ENCODE results near the gene CYB5RL.

The CYB5RL gene

GRCh38 chr1:54225986-54226559, 26.2 kb upstream of the CYB5RL start:
- Histone ChIP-seq H3K9me3 (ENCODE audit: control insufficient read depth, low read length) (no peaks in the 10 kb centered on the region), H3K27ac (ENCODE audit: low read depth, low read length, severe bottlenecking) (no peak overlapping the region), H3K4me3 (ENCODE audit: extremely low read depth, insufficient read depth, low read length, poor library complexity, severe bottlenecking) (no peak overlapping the region), H3K36me3 (ENCODE audit: control insufficient read depth, insufficient read depth, low read length) (peaks cover 21% of the 10 kb centered on the region), H3K4me1 (ENCODE audit: control insufficient read depth, insufficient read depth, low read length, poor library complexity, severe bottlenecking) (peaks cover 48% of the 10 kb centered on the region)
- 93 to 94% methylated on average over 16 to 17 of the region's 20 CpGs for whole genome bisulfite sequencing, 2 experiments (ENCODE audit: insufficient coverage in 2 of 2)

- Histone ChIP-seq H3K36me3 (ENCODE audit: control insufficient read depth, insufficient read depth, low read length) (peaks cover 19% of the 10 kb centered on the region), H3K4me3 (ENCODE audit: extremely low read depth, insufficient read depth, low read length, poor library complexity, severe bottlenecking) (no peak overlapping the region), H3K4me1 (ENCODE audit: control insufficient read depth, insufficient read depth, low read length, poor library complexity, severe bottlenecking) (peaks cover 51% of the 10 kb centered on the region), H3K9me3 (ENCODE audit: control insufficient read depth, low read length) (no peaks in the 10 kb centered on the region), H3K27ac (ENCODE audit: low read depth, low read length, severe bottlenecking) (no peak overlapping the region)
- 90 to 92% methylated on average over 5 of the region's 6 CpGs for WGBS, 2 experiments (ENCODE audit: insufficient coverage in 2 of 2)
These were observed 25.5 kb upstream of the CYB5RL start for GRCh38 chr1:54225378-54225777.

GRCh38 chr1:54224233-54224632, 24.4 kb upstream of the CYB5RL start:
- H3K4me1 ChIP-seq (ENCODE audit: control insufficient read depth, insufficient read depth, low read length, poor library complexity, severe bottlenecking): peaks cover 53% of the 10 kb centered on the region
- no peaks in the 10 kb centered on the region for H3K9me3 ChIP-seq (ENCODE audit: control insufficient read depth, low read length)
- H3K4me3 ChIP-seq (ENCODE audit: extremely low read depth, insufficient read depth, low read length, poor library complexity, severe bottlenecking): no peak overlapping the region
- WGBS, 2 experiments (ENCODE audit: insufficient coverage in 2 of 2): 87 to 90% methylated on average over 6 of the region's 6 CpGs
- no peak overlapping the region for H3K27ac ChIP-seq (ENCODE audit: low read depth, low read length, severe bottlenecking)
- H3K36me3 ChIP-seq (ENCODE audit: control insufficient read depth, insufficient read depth, low read length): peaks cover 22% of the 10 kb centered on the region

DNA sequence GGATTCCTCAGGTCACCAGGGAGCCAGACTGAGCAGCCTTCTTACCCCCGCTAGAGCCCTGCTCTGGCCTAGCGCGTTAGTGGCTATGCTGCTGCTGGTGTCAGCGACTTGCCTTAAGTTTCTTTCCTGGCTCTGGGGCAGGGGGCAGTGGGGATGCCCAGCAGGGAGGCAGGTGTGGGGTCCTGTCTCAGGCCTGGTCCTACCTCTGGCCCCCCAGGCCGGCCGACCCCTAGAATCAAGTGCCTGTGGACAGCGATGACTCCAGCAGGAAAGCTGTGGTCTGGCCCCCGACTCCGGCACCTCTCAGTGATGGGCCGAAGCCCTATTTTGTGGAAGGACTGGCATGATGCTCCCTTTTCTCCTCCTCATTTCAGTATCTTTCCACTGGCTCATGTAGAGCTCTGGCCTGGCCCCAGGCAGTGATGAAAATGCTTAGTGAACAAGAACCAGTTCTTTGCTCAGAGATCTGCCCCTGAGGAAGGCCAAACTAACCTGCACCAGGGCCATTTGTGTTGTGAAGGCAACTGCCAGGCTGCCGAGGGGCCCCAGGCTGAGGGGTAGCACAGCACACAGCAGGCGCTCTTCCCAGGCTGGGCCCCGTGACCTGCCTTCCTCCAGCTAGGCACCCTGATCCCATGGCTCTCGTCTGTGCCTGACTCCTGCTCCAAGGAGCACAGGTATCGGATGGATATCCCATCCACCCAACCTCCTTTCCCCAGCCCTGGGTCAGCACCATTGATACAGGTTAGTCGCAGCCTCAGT, 23.8 kb upstream of the CYB5RL start:
- WGBS, 2 experiments (ENCODE audit: insufficient coverage in 2 of 2): 91 to 94% methylated on average over 10 to 15 of the region's 16 CpGs
- Histone ChIP-seq H3K4me1 (ENCODE audit: control insufficient read depth, insufficient read depth, low read length, poor library complexity, severe bottlenecking) (peaks cover 49% of the 10 kb centered on the region), H3K9me3 (ENCODE audit: control insufficient read depth, low read length) (no peaks in the 10 kb centered on the region), H3K4me3 (ENCODE audit: extremely low read depth, insufficient read depth, low read length, poor library complexity, severe bottlenecking) (no peak overlapping the region), H3K27ac (ENCODE audit: low read depth, low read length, severe bottlenecking) (no peak overlapping the region), H3K36me3 (ENCODE audit: control insufficient read depth, insufficient read depth, low read length) (peaks cover 23% of the 10 kb centered on the region)

DNA sequence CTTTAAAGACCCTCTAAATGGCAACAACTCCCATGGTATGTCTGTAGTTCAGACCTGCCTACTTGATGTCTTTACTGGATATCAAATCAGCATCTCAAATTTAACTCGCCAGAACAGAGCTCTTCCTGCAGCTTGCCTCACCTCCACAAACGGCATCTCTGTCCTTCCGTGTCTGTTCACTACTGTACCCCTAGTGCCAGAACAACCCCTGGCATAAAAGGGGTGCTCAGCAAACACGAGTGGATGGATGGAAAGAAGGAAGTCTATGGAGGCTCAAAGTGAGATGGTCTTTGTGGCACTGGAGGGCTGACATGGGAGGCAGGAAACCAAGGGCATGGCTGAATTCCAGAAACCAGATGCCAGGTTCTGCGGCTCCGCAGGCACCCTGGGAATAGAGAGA, 22.9 kb upstream of the CYB5RL start:
- Histone ChIP-seq H3K9me3 (ENCODE audit: control insufficient read depth, low read length) (no peaks in the 10 kb centered on the region), H3K27ac (ENCODE audit: low read depth, low read length, severe bottlenecking) (no peak overlapping the region), H3K4me3 (ENCODE audit: extremely low read depth, insufficient read depth, low read length, poor library complexity, severe bottlenecking) (no peak overlapping the region), H3K4me1 (ENCODE audit: control insufficient read depth, insufficient read depth, low read length, poor library complexity, severe bottlenecking) (peaks cover 40% of the 10 kb centered on the region), H3K36me3 (ENCODE audit: control insufficient read depth, insufficient read depth, low read length) (peaks cover 32% of the 10 kb centered on the region)
- 90 to 95% methylated on average over 3 to 6 of the region's 6 CpGs for WGBS, 2 experiments (ENCODE audit: insufficient coverage in 2 of 2)

GRCh38 chr1:54221867-54222484, 22.1 kb upstream of the CYB5RL start:
- Histone ChIP-seq H3K4me1 (ENCODE audit: control insufficient read depth, insufficient read depth, low read length, poor library complexity, severe bottlenecking) (peaks cover 33% of the 10 kb centered on the region), H3K9me3 (ENCODE audit: control insufficient read depth, low read length) (no peaks in the 10 kb centered on the region), H3K4me3 (ENCODE audit: extremely low read depth, insufficient read depth, low read length, poor library complexity, severe bottlenecking) (no peak overlapping the region), H3K27ac (ENCODE audit: low read depth, low read length, severe bottlenecking) (no peak overlapping the region), H3K36me3 (ENCODE audit: control insufficient read depth, insufficient read depth, low read length) (peaks cover 40% of the 10 kb centered on the region)
- WGBS, 2 experiments (ENCODE audit: insufficient coverage in 2 of 2): 94 to 100% methylated on average over 5 to 7 of the region's 7 CpGs

GRCh38 chr1:54221113-54221834, 21.4 kb upstream of the CYB5RL start:
- H3K27ac ChIP-seq (ENCODE audit: low read depth, low read length, severe bottlenecking): peak overlapping the region; percentile 41

DNA sequence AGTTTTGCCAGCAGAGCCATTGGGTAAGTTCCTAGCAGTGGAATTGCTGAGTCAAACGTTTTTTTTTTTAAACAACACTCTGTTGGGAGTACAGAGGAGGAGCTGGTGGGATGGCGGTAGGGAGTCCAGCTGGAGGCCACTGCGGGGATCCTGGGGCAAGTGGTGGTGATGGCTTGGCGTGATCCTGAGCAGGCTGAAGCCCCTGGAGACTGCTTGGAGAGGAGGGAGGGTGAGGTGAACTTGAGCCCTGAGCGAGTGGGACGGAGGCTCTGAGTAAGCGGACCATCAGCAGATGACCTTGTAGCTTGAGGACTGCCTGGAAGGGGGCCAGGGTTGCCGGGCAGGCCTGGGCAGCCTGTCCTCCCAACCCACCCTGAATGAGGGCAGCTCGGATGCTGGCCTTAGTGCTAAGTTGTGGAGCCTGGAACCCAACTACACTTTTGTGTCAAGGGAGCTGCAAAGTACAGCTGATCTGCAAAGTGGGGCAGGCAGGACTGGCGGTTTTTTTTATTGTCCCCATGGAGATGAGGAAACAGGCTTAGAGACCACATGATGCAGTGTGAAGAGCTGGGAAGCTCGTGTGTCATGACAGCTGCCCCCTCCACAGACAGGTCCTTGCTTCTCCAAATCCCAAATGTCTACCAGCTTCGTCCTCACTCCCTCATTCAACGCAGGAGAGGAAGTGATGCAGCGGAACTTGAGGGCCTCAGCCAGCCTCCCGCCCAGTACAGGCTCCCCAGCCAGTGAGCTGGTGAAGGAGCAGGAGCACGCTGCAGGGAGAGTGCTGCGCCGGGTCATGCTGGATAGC, 20.4 kb upstream of the CYB5RL start:
- Histone ChIP-seq H3K36me3 (ENCODE audit: control insufficient read depth, insufficient read depth, low read length) (peaks cover 45% of the 10 kb centered on the region), H3K4me1 (ENCODE audit: control insufficient read depth, insufficient read depth, low read length, poor library complexity, severe bottlenecking) (peaks cover 22% of the 10 kb centered on the region), H3K4me3 (ENCODE audit: extremely low read depth, insufficient read depth, low read length, poor library complexity, severe bottlenecking) (no peak overlapping the region), H3K27ac (ENCODE audit: low read depth, low read length, severe bottlenecking) (peak overlapping the region; percentile 54), H3K9me3 (ENCODE audit: control insufficient read depth, low read length) (no peaks in the 10 kb centered on the region)
- 83 to 84% methylated on average over 13 to 16 of the region's 18 CpGs for WGBS, 2 experiments (ENCODE audit: insufficient coverage in 2 of 2)

More at GRCh38 chr1:54221113-54221834, 21.4 kb upstream of the CYB5RL start:
- 86 to 97% methylated on average over 9 to 11 of the region's 12 CpGs for WGBS, 2 experiments (ENCODE audit: insufficient coverage in 2 of 2)
- Histone ChIP-seq H3K4me3 (ENCODE audit: extremely low read depth, insufficient read depth, low read length, poor library complexity, severe bottlenecking) (no peak overlapping the region), H3K9me3 (ENCODE audit: control insufficient read depth, low read length) (no peaks in the 10 kb centered on the region), H3K36me3 (ENCODE audit: control insufficient read depth, insufficient read depth, low read length) (peaks cover 44% of the 10 kb centered on the region), H3K4me1 (ENCODE audit: control insufficient read depth, insufficient read depth, low read length, poor library complexity, severe bottlenecking) (peaks cover 31% of the 10 kb centered on the region)

GRCh38 chr1:54219688-54220003, 19.8 kb upstream of the CYB5RL start:
- Histone ChIP-seq H3K4me1 (ENCODE audit: control insufficient read depth, insufficient read depth, low read length, poor library complexity, severe bottlenecking) (peaks cover 18% of the 10 kb centered on the region), H3K4me3 (ENCODE audit: extremely low read depth, insufficient read depth, low read length, poor library complexity, severe bottlenecking) (no peak overlapping the region), H3K27ac (ENCODE audit: low read depth, low read length, severe bottlenecking) (peak overlapping the region; percentile 54), H3K36me3 (ENCODE audit: control insufficient read depth, insufficient read depth, low read length) (peaks cover 51% of the 10 kb centered on the region), H3K9me3 (ENCODE audit: control insufficient read depth, low read length) (no peaks in the 10 kb centered on the region)
- WGBS, 2 experiments (ENCODE audit: insufficient coverage in 2 of 2): 94 to 100% methylated on average over 2 to 3 of the region's 3 CpGs
